HG03432 (cell line): ENCODE measurements around the gene DNM3.

ENCODE experiments used
- ATAC-seq: cut with Tn5 transposase; IDR thresholded peaks from one replicate; pipeline ENCODE4 v1.9.1; 2021; ENCODE audit warnings: mild to moderate bottlenecking, moderate library complexity; ENCODE audit not compliant: unreplicated experiment

DNM3 gene

DNA sequence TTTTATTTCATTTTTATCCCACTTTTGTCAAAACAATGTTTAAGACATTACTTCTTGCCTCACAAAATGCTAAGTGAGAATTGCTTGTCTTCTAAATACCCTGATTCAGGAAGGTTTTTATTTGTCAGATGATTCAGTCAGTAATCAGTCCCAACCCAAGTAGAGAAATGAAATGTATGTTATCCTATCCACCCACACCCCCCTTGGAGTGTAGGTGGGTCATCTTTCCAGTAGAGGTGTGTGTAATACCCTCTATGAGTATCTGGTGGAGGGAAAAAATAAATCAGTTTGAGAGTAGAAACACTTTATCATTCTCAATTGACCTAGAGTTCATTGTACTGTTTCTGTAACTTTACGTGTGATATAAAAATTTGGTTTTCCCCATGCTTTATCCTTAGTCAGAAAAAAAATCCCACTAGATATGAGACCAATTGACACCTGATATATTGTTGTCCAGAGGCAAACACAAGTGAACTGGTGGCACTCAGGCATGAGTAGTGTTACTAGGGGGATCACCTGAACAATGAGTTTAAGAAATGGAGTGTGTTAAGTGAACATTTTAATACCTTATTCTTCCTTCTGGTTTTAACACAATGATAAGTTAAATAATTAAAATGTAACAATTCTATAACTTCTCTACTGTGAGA lies 425.4 kb downstream of the DNM3 start:
- ATAC-seq: no peak

DNA sequence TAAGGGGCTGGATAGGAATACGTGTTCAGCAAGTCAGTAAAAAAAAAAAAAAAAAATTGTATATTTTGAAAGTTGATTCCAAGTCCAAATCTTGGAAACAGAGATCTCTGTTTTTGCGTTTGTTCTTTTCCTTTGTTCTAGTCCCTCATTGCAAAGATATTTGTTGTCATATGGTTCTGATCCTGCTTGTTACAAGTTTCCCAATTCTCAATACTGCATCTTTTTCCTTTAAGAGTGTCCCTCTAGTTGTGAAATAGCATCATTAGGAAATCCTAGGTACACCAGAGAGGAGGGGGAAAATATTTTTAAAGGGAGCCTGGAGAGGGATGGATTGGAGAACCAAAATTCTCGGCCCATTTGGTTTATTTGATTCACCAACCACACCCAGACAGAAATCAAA lies 426.9 kb downstream of the DNM3 start:
- ATAC-seq: no peak

- ATAC-seq: no peak
Measured at GRCh38 chr1:172269084-172269483, 427.8 kb downstream of the DNM3 start.

DNA sequence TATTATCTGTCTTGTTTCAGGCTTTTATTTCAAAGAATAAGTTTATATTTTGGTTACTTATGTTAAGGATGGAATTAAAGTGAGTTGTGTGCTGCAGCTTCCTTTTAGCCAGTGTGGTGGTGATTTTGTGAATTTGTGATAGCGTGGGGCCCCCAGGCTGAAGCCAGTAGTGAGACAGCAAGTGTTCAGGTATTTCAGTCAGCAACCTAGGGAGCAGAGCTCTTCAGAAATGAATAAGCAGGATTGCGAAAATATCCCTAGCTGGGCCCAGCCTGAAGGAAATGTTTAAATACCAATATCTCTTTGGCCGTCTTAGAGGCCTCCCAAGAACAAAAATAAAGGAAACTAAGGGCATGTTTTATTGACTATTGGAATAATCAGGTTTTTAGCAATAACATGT lies 428.3 kb downstream of the DNM3 start:
- ATAC-seq: no peak

GRCh38 chr1:172270605-172271004 lies 429.3 kb downstream of the DNM3 start:
- ATAC-seq: no peak

GRCh38 chr1:172272087-172272486 lies 430.8 kb downstream of the DNM3 start:
- ATAC-seq: no peak

DNA sequence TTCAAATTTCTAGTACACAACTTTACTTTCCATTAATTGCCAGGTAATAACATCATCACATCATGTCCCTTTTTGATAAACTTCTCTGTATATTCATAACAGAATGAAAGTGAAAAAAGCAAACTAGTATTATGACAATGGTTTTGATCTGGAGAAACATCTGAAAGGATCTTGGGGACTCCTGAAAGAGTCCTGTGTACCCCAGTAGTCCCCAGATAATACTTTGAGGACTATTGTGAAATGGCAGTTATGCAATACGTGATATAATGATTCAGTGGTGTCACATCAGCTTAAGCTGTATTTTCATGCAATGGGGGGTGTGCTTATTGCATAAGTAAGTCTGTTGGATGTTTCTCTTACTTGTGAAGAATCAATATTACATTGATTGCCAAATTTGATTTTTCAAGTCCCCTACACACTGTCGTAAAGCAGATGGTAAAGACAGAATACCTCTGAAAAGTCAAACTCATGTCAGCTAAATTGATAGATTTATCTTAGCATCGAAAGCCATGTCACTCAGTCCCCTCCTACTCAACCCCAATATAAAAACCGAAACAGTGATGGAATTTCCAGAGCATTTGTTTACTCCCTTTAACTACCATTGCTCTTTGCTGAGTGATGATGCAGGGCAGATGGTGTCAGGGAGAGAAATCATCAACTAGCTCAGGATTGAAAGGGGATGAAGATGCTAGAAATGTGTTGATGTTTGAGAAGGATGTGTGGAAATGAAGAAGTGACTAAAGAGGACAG lies 432.5 kb downstream of the DNM3 start:
- ATAC-seq: no peak

DNA sequence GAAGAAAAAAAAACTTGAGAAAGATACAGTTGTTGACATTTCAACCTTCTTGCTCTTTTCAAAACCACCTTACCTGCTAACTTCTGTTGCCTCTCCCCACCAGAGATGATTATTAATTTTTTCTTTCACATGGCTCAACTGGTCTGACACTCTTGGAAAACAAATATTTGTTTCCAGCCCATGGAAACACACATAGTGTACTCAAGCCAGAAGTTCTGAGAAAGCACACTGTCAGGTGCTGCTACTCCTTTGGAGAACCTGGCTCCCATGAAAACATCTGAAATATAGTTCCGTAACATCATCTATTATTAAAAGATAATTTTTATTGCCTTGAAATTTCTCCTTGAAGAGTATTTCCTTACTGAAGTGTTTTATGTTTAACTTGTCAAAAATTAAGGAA lies 434.2 kb downstream of the DNM3 start:
- ATAC-seq: no peak

GRCh38 chr1:172276120-172276818 lies 435.0 kb downstream of the DNM3 start:
- no peak for ATAC-seq

GRCh38 chr1:172277275-172277674 lies 436.0 kb downstream of the DNM3 start:
- ATAC-seq: no peak

- no peak for ATAC-seq
Measured at GRCh38 chr1:172277989-172278388, 436.7 kb downstream of the DNM3 start.

GRCh38 chr1:172278478-172278877 lies 437.2 kb downstream of the DNM3 start:
- ATAC-seq: no peak

GRCh38 chr1:172279939-172280636 lies 438.8 kb downstream of the DNM3 start:
- no peak for ATAC-seq

DNA sequence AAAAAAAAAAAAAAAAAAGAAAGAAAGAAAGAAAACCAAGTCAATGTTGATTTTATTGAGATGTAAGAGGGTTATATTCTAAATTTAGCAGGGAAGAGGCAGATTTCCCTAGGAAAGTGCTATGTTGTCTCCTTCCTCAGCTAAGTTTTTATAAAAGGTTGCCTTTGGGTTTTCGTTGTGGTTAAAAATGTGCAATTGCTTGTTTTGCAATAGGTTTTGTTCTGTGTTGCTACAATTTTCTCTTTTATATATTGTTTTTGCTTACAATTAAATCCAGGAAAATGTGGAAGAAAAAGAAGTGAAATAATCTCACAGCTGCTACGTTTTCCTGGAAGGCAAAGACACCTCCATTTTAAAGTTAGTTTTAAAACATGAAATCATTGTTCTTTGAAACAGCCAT lies 442.5 kb downstream of the DNM3 start:
- no peak for ATAC-seq

GRCh38 chr1:172286629-172287076 lies 445.4 kb downstream of the DNM3 start:
- ATAC-seq: no peak

GRCh38 chr1:172287208-172287607 lies 445.9 kb downstream of the DNM3 start:
- ATAC-seq: no peak

DNA sequence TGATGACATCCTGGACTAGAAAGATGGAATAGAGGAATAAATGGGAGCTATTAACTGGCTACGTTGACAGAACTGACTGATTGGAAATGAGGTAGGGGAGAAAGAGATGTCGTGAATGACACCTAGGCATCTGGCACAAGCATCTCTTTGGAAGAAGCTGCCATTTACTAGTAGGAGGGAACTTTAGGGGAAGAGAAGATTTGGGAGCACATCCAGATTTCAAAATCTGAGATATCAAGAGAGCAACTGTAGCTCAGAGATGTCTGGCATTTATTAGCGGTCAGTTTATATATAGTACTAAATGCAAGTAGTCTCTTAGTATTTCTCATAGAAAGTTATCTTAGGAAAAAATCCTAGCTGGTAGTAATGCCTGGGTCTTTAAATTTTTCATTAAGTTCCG lies 447.3 kb downstream of the DNM3 start:
- no peak for ATAC-seq

DNA sequence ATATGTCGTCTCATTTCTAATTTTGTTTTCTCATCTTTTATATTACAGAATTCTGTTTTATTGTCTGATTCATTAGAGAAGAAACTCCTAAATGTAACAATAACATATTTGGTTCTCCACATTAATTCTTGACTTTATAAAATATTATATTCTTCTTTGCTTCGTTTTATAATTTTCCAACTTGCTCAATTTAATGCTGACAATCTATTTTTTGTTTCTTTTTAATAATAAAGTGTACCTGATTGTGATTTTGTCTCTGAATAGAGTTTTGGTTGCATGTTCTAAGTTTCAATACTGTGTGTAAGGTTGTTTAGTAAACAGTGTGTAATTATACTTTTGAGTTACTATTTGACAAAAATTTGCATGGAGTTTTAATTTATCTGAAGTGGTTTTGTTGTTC lies 448.1 kb downstream of the DNM3 start:
- ATAC-seq: no peak

DNA sequence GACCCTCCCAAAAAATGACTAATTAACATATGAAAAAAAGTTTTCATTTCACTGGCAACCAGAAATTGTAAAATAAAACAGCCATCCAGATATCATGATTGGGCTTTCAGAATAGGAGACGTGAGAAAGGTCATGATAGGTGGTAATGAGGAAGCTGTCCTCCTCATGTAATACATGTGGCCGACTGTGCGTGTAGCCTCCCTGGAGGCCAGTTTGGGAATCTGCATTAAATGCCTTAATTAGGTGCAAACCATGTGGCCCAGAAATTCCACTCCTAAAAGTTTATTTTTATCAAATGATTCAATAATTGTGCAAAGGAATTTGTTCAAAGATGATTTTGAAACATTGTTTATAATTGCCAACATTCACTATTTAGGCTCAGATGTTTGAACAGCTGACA lies 451.5 kb downstream of the DNM3 start:
- no peak for ATAC-seq

DNA sequence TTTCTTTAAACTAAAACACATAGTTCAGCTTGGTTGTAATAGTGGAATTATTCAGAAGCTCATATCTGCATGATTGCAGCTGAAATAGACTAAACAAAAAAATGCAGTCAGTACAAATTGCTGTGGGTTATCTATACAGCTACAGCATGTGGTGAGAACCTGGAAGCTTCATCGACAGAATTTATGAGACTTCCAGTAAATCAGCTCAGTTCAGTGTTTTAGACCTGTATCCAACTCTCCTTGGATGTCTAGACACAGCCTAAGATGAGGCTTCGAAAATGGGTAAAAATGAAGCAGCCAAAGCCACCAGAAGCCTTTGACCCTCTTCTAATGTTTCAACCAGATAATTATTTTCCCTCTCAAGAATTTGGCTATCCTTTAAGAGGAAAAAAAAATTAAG lies 452.1 kb downstream of the DNM3 start:
- ATAC-seq: no peak

DNA sequence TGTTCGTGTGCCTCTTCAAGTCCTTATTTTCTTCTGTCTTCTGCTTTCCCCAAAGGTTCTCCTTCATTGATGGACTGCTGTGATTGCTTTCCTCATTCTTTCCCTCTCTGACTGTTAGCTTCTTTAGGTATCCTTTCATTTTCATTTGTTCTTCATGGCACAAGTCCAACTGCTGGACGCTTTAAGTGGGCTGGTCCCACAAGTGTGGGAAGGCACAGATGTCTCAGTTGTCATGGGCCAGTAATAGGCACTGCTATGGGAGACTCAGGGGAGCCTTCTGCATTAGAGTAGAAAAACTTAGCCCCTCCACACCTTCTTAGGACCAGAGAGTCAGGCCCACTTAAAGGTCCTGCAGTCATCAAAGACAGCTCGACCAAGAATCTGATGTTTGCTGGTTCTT lies 456.8 kb downstream of the DNM3 start:
- ATAC-seq: no peak
